Karpas-422 (cell line): ENCODE data around the gene ZC3H12D. TPM values are rescaled to one million over a fixed set of nuclear protein-coding genes. Genes with fewer than 3 reads are reported as not detected.

ENCODE experiments used
- DNase-seq: peaks from one replicate; pipeline ENCODE4 v3.0.0-alpha.2; 2015
- H2AFZ ChIP-seq: fragments of 200-600 bp; sonication (generic); 2 replicates; pipeline ENCODE4 v1.6.1; 2014; ENCODE audit warnings: antibody characterized with exemption, low read length, mixed read lengths
- H3K27ac ChIP-seq: fragments of 200-600 bp; sonication (generic); 2 replicates; pipeline ENCODE4 v1.5.1; 2014; ENCODE audit warnings: mild to moderate bottlenecking, low read length, moderate library complexity
- H3K27me3 ChIP-seq: fragments of 200-600 bp; sonication (generic); 2 replicates; pipeline ENCODE4 v1.6.1; 2014; ENCODE audit warnings: low read length, mixed read lengths
- H3K36me3 ChIP-seq: fragments of 200-600 bp; sonication (generic); 2 replicates; pipeline ENCODE4 v1.6.1; 2014; ENCODE audit warnings: low read length, mixed read lengths; ENCODE audit not compliant: insufficient read depth
- H3K4me1 ChIP-seq: fragments of 200-600 bp; sonication (generic); 2 replicates; pipeline ENCODE4 v1.6.1; 2014; ENCODE audit warnings: mild to moderate bottlenecking, low read length, mixed read lengths
- H3K4me2 ChIP-seq: fragments of 200-600 bp; sonication (generic); 2 replicates; pipeline ENCODE4 v1.6.1; 2014; ENCODE audit warnings: low read length, low read depth, mild to moderate bottlenecking; ENCODE audit not compliant: poor library complexity, severe bottlenecking
- H3K4me3 ChIP-seq: fragments of 200-600 bp; sonication (generic); 2 replicates; pipeline ENCODE4 v1.5.1; 2014; ENCODE audit warnings: mild to moderate bottlenecking, antibody characterized with exemption, low read length, mixed read lengths
- H3K79me2 ChIP-seq: fragments of 200-600 bp; sonication (generic); 2 replicates; pipeline ENCODE4 v1.6.1; 2014; ENCODE audit warnings: mild to moderate bottlenecking, low read length, mixed read lengths
- H3K9ac ChIP-seq: fragments of 200-600 bp; sonication (generic); 2 replicates; pipeline ENCODE4 v1.6.0; 2014; ENCODE audit warnings: low read length
- H3K9me2 ChIP-seq: fragments of 200-600 bp; sonication (generic), shearing (Covaris generic); replicated peaks from 2 replicates; pipeline ENCODE4 v1.6.0; 2014; ENCODE audit warnings: mild to moderate bottlenecking, low read length, moderate library complexity; ENCODE audit not compliant: insufficient read depth
- H3K9me3 ChIP-seq: fragments of 300-700, 200-600 bp; sonication (generic); 2 replicates; pipeline ENCODE4 v1.6.1; 2014; ENCODE audit warnings: low read length, mixed read lengths
- H4K20me1 ChIP-seq: fragments of 200-600 bp; sonication (generic); 2 replicates; pipeline ENCODE4 v1.6.1; 2014; ENCODE audit warnings: mild to moderate bottlenecking, antibody characterized with exemption, low read length, low read depth; ENCODE audit not compliant: insufficient read depth
- total RNA-seq: library from RNA; depleted of rRNA; stranded (reverse); fragments of >200 nt; shearing (Covaris generic); gene quantifications from 2 replicates; pipeline ENCODE4 v1.2.3, GENCODE V29; 2014; ENCODE audit warnings: low replicate concordance

The ZC3H12D gene
- total RNA-seq, 1 experiment from 2014 or later: 71.0 TPM

- H3K9me3 ChIP-seq: no peaks in the 10 kb centered on the region
- H3K36me3 ChIP-seq: no peaks in the 10 kb centered on the region
- peak; percentile 64 for DNase-seq
- H3K27ac ChIP-seq: peak overlapping the region; percentile 42; the same call in 1 of the 2 replicates
- no peaks in the 10 kb centered on the region for H3K9me2 ChIP-seq
- no peaks in the 10 kb centered on the region for H3K27me3 ChIP-seq
- H2AFZ ChIP-seq: no peak overlapping the region
- H3K9ac ChIP-seq: no peak overlapping the region
- H4K20me1 ChIP-seq: no peaks in the 10 kb centered on the region
- H3K4me1 ChIP-seq: peaks cover 39% of the 10 kb centered on the region
- H3K79me2 ChIP-seq: no peaks in the 10 kb centered on the region
- peak overlapping the region; percentile 63 for H3K4me2 ChIP-seq
- 0 out of 2 replicates have a peak overlapping the region, but pooled peaks have one; percentile 34 for H3K4me3 ChIP-seq
Observed at GRCh38 chr6:149437212-149437611, 47.6 kb downstream of the ZC3H12D start.

GRCh38 chr6:149436647-149437046 is 48.2 kb downstream of the ZC3H12D start:
- no peaks in the 10 kb centered on the region for H3K27me3 ChIP-seq
- H2AFZ ChIP-seq: no peak overlapping the region
- H3K36me3 ChIP-seq: no peaks in the 10 kb centered on the region
- no peaks in the 10 kb centered on the region for H4K20me1 ChIP-seq
- DNase-seq: no peak
- no peak overlapping the region for H3K4me3 ChIP-seq
- H3K27ac ChIP-seq: no peak overlapping the region
- H3K9ac ChIP-seq: no peak overlapping the region
- no peaks in the 10 kb centered on the region for H3K79me2 ChIP-seq
- H3K4me2 ChIP-seq: no peak overlapping the region
- no peaks in the 10 kb centered on the region for H3K9me3 ChIP-seq
- H3K4me1 ChIP-seq: peaks cover 44% of the 10 kb centered on the region
- H3K9me2 ChIP-seq: no peaks in the 10 kb centered on the region

- no peaks in the 10 kb centered on the region for H4K20me1 ChIP-seq
- peaks cover 41% of the 10 kb centered on the region for H3K4me1 ChIP-seq
- no peak overlapping the region for H3K27ac ChIP-seq
- H2AFZ ChIP-seq: no peak overlapping the region
- no peaks in the 10 kb centered on the region for H3K27me3 ChIP-seq
- H3K36me3 ChIP-seq: no peaks in the 10 kb centered on the region
- no peaks in the 10 kb centered on the region for H3K79me2 ChIP-seq
- no peak overlapping the region for H3K4me2 ChIP-seq
- no peak for DNase-seq
- H3K9me3 ChIP-seq: no peaks in the 10 kb centered on the region
- H3K9ac ChIP-seq: no peak overlapping the region
- no peaks in the 10 kb centered on the region for H3K9me2 ChIP-seq
- no peak overlapping the region for H3K4me3 ChIP-seq
Observed at GRCh38 chr6:149435919-149436586, 48.8 kb downstream of the ZC3H12D start.

- no peaks in the 10 kb centered on the region for H4K20me1 ChIP-seq
- no peaks in the 10 kb centered on the region for H3K9me2 ChIP-seq
- H2AFZ ChIP-seq: no peak overlapping the region
- H3K4me1 ChIP-seq: peaks cover 29% of the 10 kb centered on the region
- no peaks in the 10 kb centered on the region for H3K36me3 ChIP-seq
- no peak overlapping the region for H3K4me3 ChIP-seq
- no peak for DNase-seq
- H3K9ac ChIP-seq: no peak overlapping the region
- H3K79me2 ChIP-seq: no peaks in the 10 kb centered on the region
- H3K27me3 ChIP-seq: no peaks in the 10 kb centered on the region
- no peak overlapping the region for H3K27ac ChIP-seq
- H3K9me3 ChIP-seq: no peaks in the 10 kb centered on the region
- no peak overlapping the region for H3K4me2 ChIP-seq
Observed at GRCh38 chr6:149433881-149434280, 50.9 kb downstream of the ZC3H12D start.

GRCh38 chr6:149433405-149433804 is 51.4 kb downstream of the ZC3H12D start:
- H2AFZ ChIP-seq: no peak overlapping the region
- H3K9me2 ChIP-seq: no peaks in the 10 kb centered on the region
- no peak overlapping the region for H3K4me2 ChIP-seq
- H3K4me3 ChIP-seq: no peak overlapping the region
- H3K4me1 ChIP-seq: peaks cover 24% of the 10 kb centered on the region
- no peaks in the 10 kb centered on the region for H3K9me3 ChIP-seq
- H4K20me1 ChIP-seq: no peaks in the 10 kb centered on the region
- H3K36me3 ChIP-seq: no peaks in the 10 kb centered on the region
- no peaks in the 10 kb centered on the region for H3K27me3 ChIP-seq
- H3K9ac ChIP-seq: no peak overlapping the region
- no peak overlapping the region for H3K27ac ChIP-seq
- no peak for DNase-seq
- H3K79me2 ChIP-seq: no peaks in the 10 kb centered on the region

- Histone ChIP-seq H3K4me3 (no peak overlapping the region), H2AFZ (no peak overlapping the region), H4K20me1 (no peaks in the 10 kb centered on the region), H3K9me3 (no peaks in the 10 kb centered on the region), H3K36me3 (no peaks in the 10 kb centered on the region), H3K9ac (0 out of 2 replicates have a peak overlapping the region, but pooled peaks have one; percentile 24), H3K27me3 (no peaks in the 10 kb centered on the region), H3K4me2 (peak overlapping the region; percentile 49), H3K79me2 (no peaks in the 10 kb centered on the region), H3K9me2 (no peaks in the 10 kb centered on the region), H3K4me1 (peaks cover 12% of the 10 kb centered on the region), H3K27ac (no peak overlapping the region)
- DNase-seq: peak; percentile 94
Observed at GRCh38 chr6:149431905-149432775, 52.7 kb downstream of the ZC3H12D start.

- H3K4me3 ChIP-seq: no peak overlapping the region
- H2AFZ ChIP-seq: no peak overlapping the region
- no peaks in the 10 kb centered on the region for H3K36me3 ChIP-seq
- H3K9me3 ChIP-seq: no peaks in the 10 kb centered on the region
- peaks cover 8% of the 10 kb centered on the region for H3K4me1 ChIP-seq
- DNase-seq: no peak
- no peaks in the 10 kb centered on the region for H3K79me2 ChIP-seq
- no peaks in the 10 kb centered on the region for H4K20me1 ChIP-seq
- no peak overlapping the region for H3K9ac ChIP-seq
- no peaks in the 10 kb centered on the region for H3K9me2 ChIP-seq
- no peak overlapping the region for H3K4me2 ChIP-seq
- no peak overlapping the region for H3K27ac ChIP-seq
- H3K27me3 ChIP-seq: no peaks in the 10 kb centered on the region
Observed at GRCh38 chr6:149429427-149430360, 55.1 kb downstream of the ZC3H12D start.
